Measurements from ENCODE around the gene SFT2D1.

Gene SFT2D1

GRCh38 chr6:166305562-166306117 lies 36.7 kb downstream of the SFT2D1 start:
- peaks cover 0 to 2% of the 10 kb centered on the region in 2 donors for H3K4me1 Mint-ChIP-seq (ENCODE audit: low read depth in 2 of 2)
- ATAC-seq (replicated peaks) = no peak
- no peak for DNase-seq
- no peaks in the 10 kb centered on the region for H3K36me3 Mint-ChIP-seq (ENCODE audit: insufficient read depth)
- no peak overlapping the region for H3K27ac Mint-ChIP-seq
- H3K4me3 Mint-ChIP-seq = peak overlapping the region in 1 of 2 donors; percentile 59
- H3K9me3 Mint-ChIP-seq = no peaks in the 10 kb centered on the region
- peaks cover 75 to 86% of the 10 kb centered on the region in 2 donors for H3K27me3 Mint-ChIP-seq

- no peak for DNase-seq
- Mint-ChIP-seq H3K27me3 (peaks cover 76 to 83% of the 10 kb centered on the region in 2 donors), H3K4me1 (ENCODE audit: low read depth in 2 of 2) (peaks cover 0 to 2% of the 10 kb centered on the region in 2 donors), H3K4me3 (no peak overlapping the region), H3K9me3 (no peaks in the 10 kb centered on the region), H3K36me3 (ENCODE audit: insufficient read depth) (no peaks in the 10 kb centered on the region), H3K27ac (no peak overlapping the region)
- ATAC-seq (replicated peaks) = no peak
These were observed 38.2 kb downstream of the SFT2D1 start for GRCh38 chr6:166304106-166304505.

GRCh38 chr6:166301611-166302529 lies 40.5 kb downstream of the SFT2D1 start:
- DNase-seq (no peak), ATAC-seq (replicated peaks) (no peak)
- H3K27me3 Mint-ChIP-seq = peaks cover 88 to 93% of the 10 kb centered on the region in 2 donors
- no peaks in the 10 kb centered on the region for H3K4me1 Mint-ChIP-seq (ENCODE audit: low read depth in 2 of 2)
- H3K9me3 Mint-ChIP-seq = no peaks in the 10 kb centered on the region
- H3K4me3 Mint-ChIP-seq = no peak overlapping the region
- no peak overlapping the region for H3K27ac Mint-ChIP-seq
- no peaks in the 10 kb centered on the region for H3K36me3 Mint-ChIP-seq (ENCODE audit: insufficient read depth)

- Mint-ChIP-seq H3K4me3 (no peak overlapping the region), H3K36me3 (ENCODE audit: insufficient read depth) (no peaks in the 10 kb centered on the region), H3K9me3 (no peaks in the 10 kb centered on the region), H3K4me1 (ENCODE audit: low read depth in 2 of 2) (no peaks in the 10 kb centered on the region), H3K27me3 (peaks cover 80 to 86% of the 10 kb centered on the region in 2 donors), H3K27ac (no peak overlapping the region)
- no peak for DNase-seq
- ATAC-seq (replicated peaks) = no peak
These were observed 41.9 kb downstream of the SFT2D1 start for GRCh38 chr6:166300357-166300987.

GRCh38 chr6:166297606-166298005 lies 44.7 kb downstream of the SFT2D1 start:
- Mint-ChIP-seq H3K27me3 (peaks cover 56 to 64% of the 10 kb centered on the region in 2 donors), H3K4me3 (no peak overlapping the region), H3K4me1 (ENCODE audit: low read depth in 2 of 2) (no peaks in the 10 kb centered on the region), H3K36me3 (ENCODE audit: insufficient read depth) (no peaks in the 10 kb centered on the region), H3K27ac (no peak overlapping the region), H3K9me3 (no peaks in the 10 kb centered on the region)
- DNase-seq (no peak), ATAC-seq (replicated peaks) (no peak)

GRCh38 chr6:166296035-166296883 lies 46.1 kb downstream of the SFT2D1 start:
- Mint-ChIP-seq H3K4me1 (ENCODE audit: low read depth in 2 of 2) (no peaks in the 10 kb centered on the region), H3K27me3 (peaks cover 50 to 64% of the 10 kb centered on the region in 2 donors), H3K36me3 (ENCODE audit: insufficient read depth) (no peaks in the 10 kb centered on the region), H3K9me3 (no peaks in the 10 kb centered on the region), H3K27ac (no peak overlapping the region), H3K4me3 (no peak overlapping the region)
- DNase-seq (no peak), ATAC-seq (replicated peaks) (no peak)

GRCh38 chr6:166293731-166294584 lies 48.4 kb downstream of the SFT2D1 start:
- H3K27me3 Mint-ChIP-seq = peaks cover 38 to 56% of the 10 kb centered on the region in 2 donors

GRCh38 chr6:166289207-166290060 lies 52.9 kb downstream of the SFT2D1 start:
- H3K27me3 Mint-ChIP-seq = peaks cover 28 to 50% of the 10 kb centered on the region in 2 donors
- no peak overlapping the region for H3K27ac Mint-ChIP-seq
- ATAC-seq (replicated peaks) (peak; percentile 52), DNase-seq (no peak)
- no peak overlapping the region for H3K4me3 Mint-ChIP-seq
- H3K9me3 Mint-ChIP-seq = no peaks in the 10 kb centered on the region
- no peaks in the 10 kb centered on the region for H3K4me1 Mint-ChIP-seq (ENCODE audit: low read depth in 2 of 2)
- H3K36me3 Mint-ChIP-seq (ENCODE audit: insufficient read depth) = no peaks in the 10 kb centered on the region

More at GRCh38 chr6:166293731-166294584, 48.4 kb downstream of the SFT2D1 start:
- no peak for DNase-seq
- no peak overlapping the region for H3K4me3 Mint-ChIP-seq
- H3K27ac Mint-ChIP-seq = no peak overlapping the region
- H3K36me3 Mint-ChIP-seq (ENCODE audit: insufficient read depth) = no peaks in the 10 kb centered on the region
- no peaks in the 10 kb centered on the region for H3K9me3 Mint-ChIP-seq
- no peak for ATAC-seq (replicated peaks)
- H3K4me1 Mint-ChIP-seq (ENCODE audit: low read depth in 2 of 2) = no peaks in the 10 kb centered on the region

- Mint-ChIP-seq H3K4me3 (no peak overlapping the region), H3K36me3 (ENCODE audit: insufficient read depth) (no peaks in the 10 kb centered on the region), H3K27ac (no peak overlapping the region), H3K4me1 (ENCODE audit: low read depth in 2 of 2) (no peaks in the 10 kb centered on the region), H3K9me3 (no peaks in the 10 kb centered on the region), H3K27me3 (peaks cover 32 to 64% of the 10 kb centered on the region in 2 donors)
- no peak for DNase-seq
- peak; percentile 27 for ATAC-seq (replicated peaks)
These were observed 55.5 kb downstream of the SFT2D1 start for GRCh38 chr6:166286839-166287271.

- no peak for ATAC-seq (replicated peaks)
- Mint-ChIP-seq H3K27ac (no peak overlapping the region), H3K4me3 (no peak overlapping the region)
These were observed 57.1 kb downstream of the SFT2D1 start for GRCh38 chr6:166285233-166285632.

GRCh38 chr6:166284640-166285039 lies 57.7 kb downstream of the SFT2D1 start:
- Mint-ChIP-seq H3K36me3 (ENCODE audit: insufficient read depth) (no peaks in the 10 kb centered on the region), H3K9me3 (no peaks in the 10 kb centered on the region), H3K4me3 (no peak overlapping the region), H3K27ac (no peak overlapping the region), H3K4me1 (ENCODE audit: low read depth in 2 of 2) (no peaks in the 10 kb centered on the region), H3K27me3 (peaks cover 31 to 60% of the 10 kb centered on the region in 2 donors)
- ATAC-seq (replicated peaks) (no peak), DNase-seq (no peak)

More at GRCh38 chr6:166285233-166285632, 57.1 kb downstream of the SFT2D1 start:
- H3K9me3 Mint-ChIP-seq = no peaks in the 10 kb centered on the region
- no peaks in the 10 kb centered on the region for H3K36me3 Mint-ChIP-seq (ENCODE audit: insufficient read depth)
- H3K4me1 Mint-ChIP-seq (ENCODE audit: low read depth in 2 of 2) = no peaks in the 10 kb centered on the region
- DNase-seq = no peak
- peaks cover 35 to 66% of the 10 kb centered on the region in 2 donors for H3K27me3 Mint-ChIP-seq

Measured in effector memory CD8-positive, alpha-beta T cell (primary cell).